Esophagus squamous epithelium (tissue), 4 donors: ENCODE results near the gene ARHGAP44.

Source experiments
- POLR2A ChIP-seq, 4 donors: fragments of 450-650 bp; IDR thresholded peaks; one replicate each; pipeline ENCODE4 v1.6.1; 2017; ENCODE audit warnings: antibody characterized with exemption in 4 of 4, mild to moderate bottlenecking in 4 of 4, moderate library complexity in 3 of 4
- TF ChIP-seq, protein P1 (sequence below), 6 experiments: fragments of 450-650 bp in 4 of 6; fragments of 200-600 bp in 2 of 6; sonication (generic) in 2 of 6; IDR thresholded peaks; one replicate each; pipeline ENCODE4 v1.5.1; 2016 to 2019; ENCODE audit warnings: antibody characterized with exemption in 6 of 6, mild to moderate bottlenecking in 4 of 6, moderate library complexity in 4 of 6

DNA sequence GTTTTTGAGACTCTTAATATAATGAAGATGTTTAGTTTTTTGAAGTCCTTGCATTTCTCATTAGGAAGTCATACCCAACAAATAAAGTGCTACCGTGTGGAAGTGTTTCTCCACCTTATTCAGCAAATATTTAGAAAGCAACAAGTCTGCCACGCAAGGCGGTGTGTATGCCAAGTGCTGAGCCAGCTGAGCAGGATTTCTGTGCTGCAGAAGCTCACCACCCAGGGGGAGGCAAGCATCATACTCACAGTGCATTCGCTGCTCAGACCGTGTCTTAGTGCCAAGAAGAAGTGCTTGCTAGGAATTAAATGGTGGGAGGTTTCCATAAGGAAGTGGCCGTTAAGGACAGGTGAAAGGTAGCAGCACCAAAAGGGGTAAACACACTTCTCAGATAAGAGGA is 111.2 kb downstream of the ARHGAP44 start:
- no peak for TF ChIP-seq POLR2A (IDR thresholded peaks at IDR 0.05)
- TF ChIP-seq, protein P1, sequence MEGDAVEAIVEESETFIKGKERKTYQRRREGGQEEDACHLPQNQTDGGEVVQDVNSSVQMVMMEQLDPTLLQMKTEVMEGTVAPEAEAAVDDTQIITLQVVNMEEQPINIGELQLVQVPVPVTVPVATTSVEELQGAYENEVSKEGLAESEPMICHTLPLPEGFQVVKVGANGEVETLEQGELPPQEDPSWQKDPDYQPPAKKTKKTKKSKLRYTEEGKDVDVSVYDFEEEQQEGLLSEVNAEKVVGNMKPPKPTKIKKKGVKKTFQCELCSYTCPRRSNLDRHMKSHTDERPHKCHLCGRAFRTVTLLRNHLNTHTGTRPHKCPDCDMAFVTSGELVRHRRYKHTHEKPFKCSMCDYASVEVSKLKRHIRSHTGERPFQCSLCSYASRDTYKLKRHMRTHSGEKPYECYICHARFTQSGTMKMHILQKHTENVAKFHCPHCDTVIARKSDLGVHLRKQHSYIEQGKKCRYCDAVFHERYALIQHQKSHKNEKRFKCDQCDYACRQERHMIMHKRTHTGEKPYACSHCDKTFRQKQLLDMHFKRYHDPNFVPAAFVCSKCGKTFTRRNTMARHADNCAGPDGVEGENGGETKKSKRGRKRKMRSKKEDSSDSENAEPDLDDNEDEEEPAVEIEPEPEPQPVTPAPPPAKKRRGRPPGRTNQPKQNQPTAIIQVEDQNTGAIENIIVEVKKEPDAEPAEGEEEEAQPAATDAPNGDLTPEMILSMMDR (IDR thresholded peaks at IDR 0.05): no peak
